ENCODE measurements around the gene EXOC6B. TPM values are rescaled to one million over a fixed set of nuclear protein-coding genes. Genes with fewer than 3 reads are reported as not detected.

EXOC6B gene
- total and polyA plus RNA-seq, 2 experiments from 2014 or later: 8.9 to 18.3 TPM

DNA sequence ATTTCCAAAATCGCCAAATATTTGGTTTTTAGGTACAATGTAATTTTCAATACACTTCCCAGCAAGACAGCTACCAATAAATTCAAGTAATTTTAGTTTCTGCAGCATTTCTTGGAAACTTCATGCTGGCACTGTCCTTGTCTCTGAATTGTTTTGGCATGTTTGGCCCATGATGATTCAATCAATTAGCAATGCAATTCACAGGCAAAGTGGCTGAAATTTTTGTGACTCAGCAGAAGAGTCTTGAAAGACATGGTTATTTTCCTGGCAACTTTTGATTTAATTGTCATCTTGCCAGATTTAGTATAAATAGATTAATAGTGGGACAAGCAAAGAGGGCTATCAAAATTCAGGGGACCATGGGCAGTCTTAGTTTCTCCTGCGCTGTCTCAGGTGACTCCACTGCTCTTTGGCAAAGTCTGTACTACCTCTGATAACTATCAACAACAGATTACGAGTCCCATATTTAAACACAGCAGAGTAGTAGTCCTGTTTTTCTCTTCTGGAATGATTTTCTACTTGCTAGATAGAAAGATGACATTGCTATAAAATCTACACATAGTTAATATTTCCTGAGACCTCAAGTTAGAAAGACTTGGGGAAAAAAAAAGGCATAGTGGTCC, 589.3 kb downstream of the EXOC6B start:
- in situ Hi-C loops (cut with MboI): no loop called here
- peak; percentile 92 for DNase-seq
- Histone ChIP-seq H2AFZ (no peak overlapping the region), H3K27ac (peak overlapping the region; percentile 14; the same call in 1 of the 2 replicates), H3K27me3 (replicated peaks; ENCODE audit: insufficient read depth) (no peaks in the 10 kb centered on the region), H3K4me2 (ENCODE audit: unreplicated experiment) (peak overlapping the region; percentile 80), H3K4me3 (0 out of 2 replicates have a peak overlapping the region, but pooled peaks have one; percentile 19), H3K9me3 (ENCODE audit: low read depth) (no peaks in the 10 kb centered on the region), H3K9me2 (ENCODE audit: insufficient read depth) (no peaks in the 10 kb centered on the region), H3K36me3 (ENCODE audit: low read depth) (no peaks in the 10 kb centered on the region), H3K79me2 (ENCODE audit: insufficient read depth) (no peaks in the 10 kb centered on the region), H3F3A (ENCODE audit: insufficient read depth) (peaks cover 9% of the 10 kb centered on the region; the same call in 1 of the 2 replicates), H4K20me1 (ENCODE audit: insufficient read depth) (no peaks in the 10 kb centered on the region), H3K4me1 (ENCODE audit: insufficient read depth) (peaks cover 23% of the 10 kb centered on the region), H3K9ac (no peak overlapping the region)
- TF ChIP-seq EZH2 (IDR thresholded peaks at IDR 0.05; ENCODE audit: insufficient read depth, poor library complexity, severe bottlenecking) (no peak), EZH2phosphoT487 (IDR thresholded peaks at IDR 0.05; ENCODE audit: insufficient read depth, low read depth) (no peak)
- WGBS, 2 experiments (ENCODE audit: low coverage in 1 of 2, low lambda C conversion rate in 2 of 2, missing lambda C conversion rate in 2 of 2): 49 to 53% methylated on average over 3 of the region's 3 CpGs

DNA sequence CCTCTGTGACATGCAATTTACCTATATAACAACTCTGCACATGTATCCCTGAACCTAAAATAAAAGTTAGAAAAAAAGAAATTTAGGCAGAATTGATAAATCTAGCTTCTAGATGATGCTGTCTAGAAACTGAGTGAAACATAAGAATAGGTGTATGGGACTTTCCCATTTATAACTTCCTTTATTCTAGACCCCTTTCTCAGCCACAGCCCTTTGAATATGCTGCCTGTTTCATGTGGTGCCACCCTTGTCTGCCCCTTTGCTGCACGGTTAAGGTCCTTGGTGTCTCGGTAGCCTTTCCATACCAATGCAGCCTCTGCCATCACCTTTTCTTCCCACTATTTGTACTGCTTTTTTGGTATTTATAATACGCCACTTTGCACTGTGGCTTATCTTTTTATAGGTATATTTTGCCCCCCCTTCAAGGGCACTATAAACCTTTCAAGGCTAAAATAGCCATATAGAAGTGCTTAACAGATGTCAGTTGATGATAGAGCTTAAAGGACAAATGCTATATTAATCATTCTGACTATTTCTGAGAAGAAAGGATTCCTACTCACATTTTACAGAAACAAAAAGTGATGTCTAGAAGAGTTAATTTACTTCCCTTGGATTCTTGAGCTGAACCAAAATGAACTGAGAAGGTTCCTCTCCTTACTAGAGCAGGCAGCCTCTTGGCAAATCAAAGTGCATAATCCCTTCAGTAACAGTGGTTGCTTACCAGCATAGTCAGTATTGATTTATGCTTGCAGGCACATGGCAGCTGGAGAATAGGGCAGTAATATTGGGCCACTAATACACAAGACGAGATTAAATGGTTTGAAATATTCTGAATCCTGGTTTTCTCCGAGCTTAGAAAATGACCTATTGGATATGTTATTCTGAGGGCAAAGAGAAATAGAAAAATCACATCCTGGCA, 590.1 kb downstream of the EXOC6B start:
- H2AFZ ChIP-seq: no peak overlapping the region
- no peak overlapping the region for H3K27ac ChIP-seq
- no peaks in the 10 kb centered on the region for H3K79me2 ChIP-seq (ENCODE audit: insufficient read depth)
- no peaks in the 10 kb centered on the region for H4K20me1 ChIP-seq (ENCODE audit: insufficient read depth)
- H3K9me3 ChIP-seq (ENCODE audit: low read depth): no peaks in the 10 kb centered on the region
- DNase-seq: peak; percentile 26
- WGBS, 2 experiments (ENCODE audit: low coverage in 1 of 2, low lambda C conversion rate in 2 of 2, missing lambda C conversion rate in 2 of 2): 61 to 65% methylated on average over 5 of the region's 5 CpGs
- no peaks in the 10 kb centered on the region for H3K9me2 ChIP-seq (ENCODE audit: insufficient read depth)
- peak overlapping the region; percentile 80 for H3K4me2 ChIP-seq (ENCODE audit: unreplicated experiment)
- no peaks in the 10 kb centered on the region for H3K27me3 ChIP-seq (replicated peaks; ENCODE audit: insufficient read depth)
- H3F3A ChIP-seq (ENCODE audit: insufficient read depth): peaks cover 9% of the 10 kb centered on the region; the same call in 1 of the 2 replicates
- H3K9ac ChIP-seq: no peak overlapping the region
- H3K4me3 ChIP-seq: 0 out of 2 replicates have a peak overlapping the region, but pooled peaks have one; percentile 19
- in situ Hi-C loops (cut with MboI): no loop called here
- H3K36me3 ChIP-seq (ENCODE audit: low read depth): no peaks in the 10 kb centered on the region
- H3K4me1 ChIP-seq (ENCODE audit: insufficient read depth): peaks cover 23% of the 10 kb centered on the region
- TF ChIP-seq EZH2phosphoT487 (IDR thresholded peaks at IDR 0.05; ENCODE audit: insufficient read depth, low read depth): no peak
- no peak for TF ChIP-seq EZH2 (IDR thresholded peaks at IDR 0.05; ENCODE audit: insufficient read depth, poor library complexity, severe bottlenecking)

DNA sequence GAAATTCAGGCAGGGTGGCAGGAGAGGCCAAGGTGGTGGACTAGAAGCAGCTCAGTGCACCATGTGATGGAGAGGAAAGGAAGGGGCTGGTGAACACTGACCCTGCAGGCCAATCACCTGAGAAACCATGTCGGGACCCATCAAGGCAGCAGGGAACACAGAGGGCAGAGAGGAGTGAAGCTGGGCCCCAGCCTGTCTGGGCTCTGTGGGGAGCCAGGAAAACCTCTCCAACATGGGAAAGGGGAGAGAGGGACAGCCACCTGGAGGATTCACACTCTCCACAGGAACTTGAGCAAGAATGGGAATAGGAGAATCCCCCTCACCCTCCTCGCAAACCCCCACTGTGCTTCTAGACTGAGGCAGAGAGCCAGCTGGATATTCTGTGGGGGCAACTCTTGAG, 592.6 kb downstream of the EXOC6B start:
- Histone ChIP-seq H3F3A (ENCODE audit: insufficient read depth) (peaks cover 9% of the 10 kb centered on the region; the same call in 1 of the 2 replicates), H3K9ac (no peak overlapping the region), H3K79me2 (ENCODE audit: insufficient read depth) (no peaks in the 10 kb centered on the region), H4K20me1 (ENCODE audit: insufficient read depth) (no peaks in the 10 kb centered on the region), H2AFZ (no peak overlapping the region), H3K4me2 (ENCODE audit: unreplicated experiment) (no peak overlapping the region), H3K27ac (no peak overlapping the region), H3K27me3 (replicated peaks; ENCODE audit: insufficient read depth) (no peaks in the 10 kb centered on the region), H3K9me2 (ENCODE audit: insufficient read depth) (no peaks in the 10 kb centered on the region), H3K4me3 (no peak overlapping the region), H3K36me3 (ENCODE audit: low read depth) (no peaks in the 10 kb centered on the region), H3K4me1 (ENCODE audit: insufficient read depth) (peaks cover 19% of the 10 kb centered on the region), H3K9me3 (ENCODE audit: low read depth) (no peaks in the 10 kb centered on the region)
- no peak for TF ChIP-seq EZH2phosphoT487 (IDR thresholded peaks at IDR 0.05; ENCODE audit: insufficient read depth, low read depth)
- no peak for TF ChIP-seq EZH2 (IDR thresholded peaks at IDR 0.05; ENCODE audit: insufficient read depth, poor library complexity, severe bottlenecking)
- WGBS, 2 experiments (ENCODE audit: low coverage in 1 of 2, low lambda C conversion rate in 2 of 2, missing lambda C conversion rate in 2 of 2): 86 to 89% methylated on average over 2 of the region's 2 CpGs
- no peak for DNase-seq
- in situ Hi-C loops (cut with MboI): no loop called here

DNA sequence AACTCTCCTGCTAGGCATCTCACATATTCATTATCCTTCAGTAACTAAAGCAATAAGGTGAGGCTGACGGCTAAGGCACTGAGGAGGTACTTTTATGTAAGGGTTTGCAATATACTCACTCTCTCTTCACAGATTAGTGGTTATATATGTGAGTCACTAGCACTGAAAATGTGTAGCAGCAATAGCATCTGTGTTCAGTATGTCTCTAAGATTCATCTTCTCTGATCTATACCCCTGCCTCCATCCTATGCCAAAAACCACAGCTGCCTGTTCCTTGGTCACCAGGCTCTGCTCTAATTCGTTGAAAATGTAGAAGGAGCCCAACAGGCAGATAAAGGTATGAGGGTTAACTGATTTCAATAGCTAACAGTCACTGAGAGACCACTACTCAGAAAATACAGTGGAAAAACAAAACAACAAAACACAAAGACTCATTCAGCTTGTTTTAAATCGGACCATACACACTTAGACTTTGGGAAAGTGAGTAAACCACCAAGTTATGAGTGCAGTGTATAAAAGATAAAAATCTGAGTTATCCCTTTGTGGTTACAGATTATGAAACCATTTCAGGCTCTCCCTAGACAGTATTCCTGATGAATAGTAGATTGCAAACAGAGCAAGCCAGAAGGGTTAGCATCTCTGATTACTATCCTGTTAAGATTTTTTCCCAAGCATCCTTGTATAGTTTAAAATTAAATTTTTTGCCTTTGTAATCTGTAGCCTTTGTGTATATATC, 602.8 kb downstream of the EXOC6B start:
- Histone ChIP-seq H4K20me1 (ENCODE audit: insufficient read depth) (no peaks in the 10 kb centered on the region), H3K4me3 (0 out of 2 replicates have a peak overlapping the region, but pooled peaks have one; percentile 2), H3K27me3 (replicated peaks; ENCODE audit: insufficient read depth) (no peaks in the 10 kb centered on the region), H2AFZ (no peak overlapping the region), H3K27ac (peak overlapping the region; percentile 86), H3K9me2 (ENCODE audit: insufficient read depth) (no peaks in the 10 kb centered on the region), H3K9ac (peak overlapping the region; percentile 49), H3K36me3 (ENCODE audit: low read depth) (no peaks in the 10 kb centered on the region), H3K4me1 (ENCODE audit: insufficient read depth) (peaks cover 19% of the 10 kb centered on the region), H3F3A (ENCODE audit: insufficient read depth) (peaks cover 29% of the 10 kb centered on the region), H3K9me3 (ENCODE audit: low read depth) (no peaks in the 10 kb centered on the region), H3K79me2 (ENCODE audit: insufficient read depth) (no peaks in the 10 kb centered on the region), H3K4me2 (ENCODE audit: unreplicated experiment) (peak overlapping the region; percentile 66)
- peak; percentile 84 for DNase-seq
- WGBS, 2 experiments (ENCODE audit: low coverage in 1 of 2, low lambda C conversion rate in 2 of 2, missing lambda C conversion rate in 2 of 2): 8 to 13% methylated on average over 3 of the region's 3 CpGs
- no peak for TF ChIP-seq EZH2phosphoT487 (IDR thresholded peaks at IDR 0.05; ENCODE audit: insufficient read depth, low read depth)
- in situ Hi-C loops (cut with MboI): no loop called here
